HEK293T (cell line): ENCODE data around the gene IBSP.

Experiments used
- ARNT ChIP-seq: fragments of 450-650 bp; IDR thresholded peaks from 2 replicates; pipeline ENCODE4 v1.6.1; 2017; ENCODE audit warnings: mild to moderate bottlenecking
- CTBP1 ChIP-seq: fragments of 450-650 bp; IDR thresholded peaks from 2 replicates; pipeline ENCODE4 v1.6.1; 2016; ENCODE audit warnings: borderline replicate concordance
- NFRKB ChIP-seq: fragments of 450-650 bp; IDR thresholded peaks from 2 replicates; pipeline ENCODE4 v1.6.1; 2016; ENCODE audit warnings: mild to moderate bottlenecking, moderate library complexity
- TARDBP ChIP-seq: fragments of 450-650 bp; IDR thresholded peaks from 2 replicates; pipeline ENCODE4 v1.6.1; 2016
- ZNF384 ChIP-seq: fragments of 450-650 bp; IDR thresholded peaks from 2 replicates; pipeline ENCODE4 v1.6.1; 2016

DNA sequence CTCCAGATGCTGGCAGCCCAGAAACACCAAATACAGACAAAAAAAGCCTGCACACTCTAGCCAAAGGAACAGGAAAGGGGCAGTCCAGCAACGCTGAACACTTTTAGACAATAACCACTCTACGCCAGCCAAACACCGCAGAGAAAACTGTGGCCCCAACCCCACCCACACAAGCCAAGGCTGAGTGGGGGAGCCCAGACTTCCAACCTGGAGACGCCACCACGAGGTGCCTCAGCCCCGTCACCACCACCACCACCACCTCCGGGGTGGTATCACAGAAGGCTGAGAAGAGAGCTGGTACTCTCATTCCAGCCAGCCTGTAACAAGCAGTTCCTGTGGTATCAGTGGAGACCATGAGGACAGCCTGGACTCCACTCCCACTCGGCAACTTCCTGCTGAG, 56.2 kb downstream of the IBSP start:
- TF ChIP-seq ARNT (no peak), NFRKB (no peak), ZNF384 (no peak), CTBP1 (no peak), TARDBP (no peak)
